ENCODE data around the gene STARD3.
"Not testable (repeated sequence)": the region's sequence is repeated elsewhere in the genome, so short reads cannot be mapped to it uniquely, and the experiment has no call there.

STARD3 gene

DNA sequence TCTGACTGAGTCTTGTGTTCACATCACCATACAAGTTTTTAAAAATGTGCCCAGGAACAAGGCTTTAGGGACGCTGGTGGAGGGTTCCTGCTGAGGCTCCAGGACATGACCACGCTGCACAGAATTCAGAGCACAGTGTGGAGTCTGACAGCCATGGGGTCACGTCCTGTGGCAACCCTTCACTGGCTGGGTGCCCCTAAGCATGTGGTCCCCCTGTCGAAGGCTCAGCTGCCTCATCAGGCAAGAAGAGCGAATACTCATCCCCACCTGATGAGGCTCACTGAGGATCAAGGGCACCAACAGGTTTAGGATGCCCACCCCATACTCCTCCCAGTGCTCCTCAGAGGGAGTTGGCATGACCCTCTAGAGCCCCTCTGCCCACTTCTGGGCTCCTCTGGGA is 37.2 kb downstream of the STARD3 start:
- DNase-seq = no peak

DNA sequence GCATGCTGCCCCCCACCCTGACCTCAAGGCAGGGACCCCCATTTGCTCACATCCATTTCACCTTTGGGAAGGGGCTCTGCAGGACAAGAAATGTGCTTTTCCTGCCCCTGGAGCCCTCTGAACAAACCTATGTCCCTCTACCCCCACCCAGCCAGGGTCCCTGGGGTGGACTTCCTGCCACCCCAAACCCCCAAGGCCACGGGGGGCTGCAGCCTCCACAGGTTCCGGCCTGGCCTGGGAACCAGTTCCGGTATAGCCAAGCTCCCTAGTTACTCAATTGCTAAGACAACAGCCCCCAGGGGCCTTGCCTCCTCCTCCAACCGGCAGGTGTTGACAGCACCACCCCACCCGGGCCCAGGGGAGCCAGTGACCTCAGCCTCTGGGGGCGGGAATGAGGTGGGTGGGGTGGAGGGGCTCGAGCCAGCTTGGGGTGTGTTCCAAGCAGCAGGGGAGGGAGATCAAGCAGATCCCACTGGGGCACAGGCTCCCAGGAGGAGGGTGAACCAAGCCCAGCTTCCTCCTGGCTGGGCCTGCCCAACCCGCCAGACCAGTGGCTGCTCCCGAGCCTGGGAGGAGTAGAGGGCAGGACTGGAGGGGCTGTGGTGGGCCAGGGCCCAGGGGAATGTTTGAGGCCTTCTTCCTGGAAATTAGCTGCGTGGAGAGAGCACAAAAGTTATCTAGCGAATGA is 37.9 kb downstream of the STARD3 start:
- peak; percentile 73 for DNase-seq

DNA sequence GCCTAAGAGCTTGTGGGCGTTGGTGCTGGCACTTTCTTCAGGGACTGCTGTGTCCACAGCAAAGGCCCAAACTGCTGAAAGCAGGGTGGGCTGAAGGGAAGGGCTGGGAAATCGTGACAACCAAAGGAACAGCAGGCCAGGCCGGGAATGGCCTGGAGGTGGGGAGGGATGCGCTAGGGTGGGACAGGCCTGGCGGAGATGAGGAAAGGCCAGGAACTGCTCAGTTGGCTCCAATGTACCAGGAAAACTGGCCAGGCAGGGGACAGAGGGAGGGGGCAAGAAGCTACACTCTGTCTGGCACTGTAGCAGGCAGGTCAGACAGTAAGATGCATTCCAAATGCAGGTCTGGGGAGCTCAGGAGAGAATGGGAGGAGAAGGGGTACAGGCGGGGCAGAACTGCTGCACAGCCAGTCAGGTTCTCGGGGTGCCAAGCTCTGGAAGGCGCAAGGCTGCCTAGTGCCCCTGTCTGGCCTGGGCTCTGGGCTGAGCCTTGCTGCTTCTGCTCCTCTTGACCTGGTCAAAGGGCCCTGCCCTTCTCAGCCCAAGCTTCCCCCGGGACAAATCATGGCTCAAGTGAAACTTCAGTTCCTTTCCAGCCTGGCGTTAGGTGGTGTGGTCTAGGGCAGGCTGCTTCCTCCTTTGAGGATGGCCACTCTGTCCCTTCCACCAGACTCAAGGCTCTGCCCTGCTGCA is 38.6 kb downstream of the STARD3 start:
- no peak for DNase-seq

DNA sequence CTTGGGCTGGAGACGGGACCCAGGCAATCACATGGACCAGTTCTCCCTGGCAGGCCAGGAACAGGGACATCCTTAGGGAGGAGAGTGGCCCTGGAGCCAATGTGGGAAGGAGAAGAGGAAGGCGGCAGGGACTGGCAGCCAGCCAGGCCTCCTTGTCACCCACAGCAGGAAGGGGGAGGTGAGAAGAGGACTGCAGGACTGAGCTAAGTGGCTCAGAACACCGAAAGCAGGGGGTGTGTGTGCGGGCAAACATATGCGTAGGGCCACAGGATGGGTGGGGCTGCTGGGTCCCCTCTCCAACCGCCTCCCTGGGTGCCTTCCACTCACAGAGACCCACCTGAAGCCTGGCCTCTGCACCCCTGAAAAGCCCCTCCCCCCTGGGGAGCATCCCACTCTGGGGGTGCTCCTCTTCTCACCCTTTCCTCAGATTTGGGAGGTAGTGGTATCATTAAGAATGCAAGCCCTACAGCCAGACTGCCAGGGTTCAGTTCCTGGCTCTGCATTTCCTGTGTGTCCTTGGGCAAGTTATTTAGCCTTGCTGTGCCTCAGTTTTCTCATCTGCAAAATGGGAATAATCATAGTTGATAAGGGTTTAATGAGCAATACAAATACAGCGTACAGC is 39.4 kb downstream of the STARD3 start:
- peak; percentile 60 for DNase-seq

DNA sequence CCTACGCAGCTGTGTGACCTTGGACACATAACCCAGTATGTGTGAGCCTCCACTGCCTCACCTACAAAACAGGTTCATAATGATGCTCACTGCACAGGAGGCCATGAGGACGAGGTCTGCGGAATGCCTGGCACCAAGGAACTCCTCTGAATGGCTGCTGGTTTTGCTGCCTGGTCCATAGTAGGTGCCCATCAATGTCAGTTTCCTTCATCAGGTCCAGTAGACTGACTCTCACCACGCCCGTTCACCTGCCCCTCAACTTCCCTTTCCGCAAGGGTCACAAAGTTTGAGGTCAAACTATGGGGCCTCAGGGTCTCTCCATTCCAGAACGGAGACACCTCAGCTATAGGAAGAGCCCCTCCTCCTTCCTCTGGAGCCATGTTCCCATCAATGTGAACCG is 40.1 kb downstream of the STARD3 start:
- no peak for DNase-seq

DNA sequence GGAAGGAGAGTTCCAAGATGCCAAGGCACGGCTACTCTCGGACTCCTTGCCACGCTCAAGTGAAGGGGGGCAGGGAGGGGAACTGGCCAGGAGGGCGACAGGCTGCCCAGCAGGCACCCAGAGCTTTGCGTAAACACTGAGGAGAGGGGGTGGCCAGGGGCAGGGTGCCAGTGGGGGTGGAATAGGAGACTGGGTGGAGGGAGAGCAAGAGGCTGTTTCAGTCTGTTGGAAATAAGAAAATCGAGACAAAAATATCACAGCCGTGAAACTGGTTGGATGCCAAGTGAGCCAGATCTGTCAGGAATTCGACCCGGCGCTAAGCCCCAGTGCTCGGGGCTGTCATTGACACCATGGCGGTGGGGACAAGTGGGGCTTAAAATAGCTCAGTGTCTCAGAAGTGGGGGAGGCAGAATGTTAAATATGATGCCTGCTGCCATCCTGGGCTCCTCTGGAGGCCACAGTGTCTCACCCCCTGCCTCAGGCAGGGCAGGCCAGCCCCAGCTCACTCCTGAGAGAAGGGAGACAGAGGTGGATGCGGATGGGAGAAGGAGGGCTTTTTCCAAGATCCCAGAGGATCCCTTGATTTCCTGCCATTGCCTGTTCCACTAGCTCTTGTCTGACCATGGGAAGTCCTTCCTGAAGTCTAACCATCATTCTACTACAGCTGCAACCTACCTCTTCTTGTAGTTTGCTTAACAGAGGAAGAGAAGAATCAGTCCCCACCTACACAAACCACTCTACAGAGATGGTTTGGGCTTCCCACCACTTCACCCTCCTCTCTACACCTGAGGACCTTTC is 40.8 kb downstream of the STARD3 start:
- DNase-seq = peak; percentile 52

DNA sequence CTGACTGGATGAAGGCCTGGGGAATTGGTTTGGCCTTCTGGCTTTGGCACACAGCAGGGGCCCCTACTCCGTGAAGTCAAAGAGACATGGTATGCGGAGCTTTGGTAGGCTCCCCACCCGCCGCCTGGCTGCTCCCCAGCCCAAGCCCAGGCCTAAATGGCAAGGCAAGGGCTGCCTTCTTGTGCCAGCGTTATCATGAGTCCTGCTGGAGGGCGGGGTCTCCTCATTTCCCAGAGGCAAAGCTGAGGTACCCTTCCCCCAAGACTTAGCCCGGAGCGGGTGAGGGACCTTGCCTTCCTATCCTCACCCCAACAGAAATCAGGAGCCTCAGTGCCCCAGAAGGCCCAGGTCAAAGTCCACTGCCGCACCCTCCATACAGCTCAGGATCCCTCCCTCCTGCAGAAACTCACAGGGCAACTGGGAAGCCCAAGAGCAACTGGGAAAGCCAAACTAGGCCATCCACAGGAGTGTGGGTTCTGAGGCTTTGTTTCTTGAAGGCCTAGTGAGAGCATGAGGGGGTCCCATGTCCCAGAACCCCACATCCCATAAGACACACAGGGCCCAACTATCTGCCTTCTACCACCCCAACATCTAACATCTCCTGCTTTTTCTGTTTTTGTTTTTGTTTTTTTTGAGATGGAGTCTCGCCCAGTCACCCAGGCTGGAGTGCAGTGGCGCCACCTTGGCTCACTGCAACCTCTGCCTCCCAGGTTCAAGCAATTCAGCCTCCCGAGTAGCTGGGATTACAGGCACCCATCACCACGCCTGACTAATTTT is 41.6 kb downstream of the STARD3 start:
- DNase-seq = no peak

DNA sequence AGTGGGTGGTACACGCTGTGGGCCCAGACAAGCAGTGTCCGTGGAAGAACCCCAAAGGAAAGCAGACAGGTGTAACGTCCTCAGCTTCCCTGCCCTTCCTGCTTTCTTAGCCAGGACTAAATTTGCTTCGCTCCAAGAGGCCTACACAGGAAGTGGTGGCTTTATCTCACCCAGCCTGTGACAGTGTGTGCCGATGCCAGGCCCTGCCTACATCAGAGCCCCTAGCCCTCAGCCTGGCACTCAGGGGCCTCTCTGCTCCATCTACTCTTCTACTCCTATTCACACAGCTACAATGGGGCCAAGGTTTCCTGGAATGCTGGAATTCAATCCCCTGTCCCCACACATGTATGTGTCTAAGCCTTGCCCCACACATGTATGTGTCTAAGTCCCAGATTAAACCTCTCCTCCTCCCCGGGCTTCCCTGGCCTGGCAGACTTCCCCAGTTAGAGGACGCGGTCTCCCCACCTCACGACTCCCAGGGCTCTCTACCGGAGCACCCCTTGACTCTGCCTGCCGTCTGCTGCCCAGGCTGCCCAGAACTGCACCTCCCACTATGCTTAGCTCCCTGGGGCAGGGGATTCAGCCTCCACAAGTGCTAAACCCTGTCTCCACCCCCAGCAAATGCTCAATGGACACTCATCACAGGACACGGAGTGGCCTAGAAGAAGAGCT is 42.7 kb downstream of the STARD3 start:
- no peak for DNase-seq

DNA sequence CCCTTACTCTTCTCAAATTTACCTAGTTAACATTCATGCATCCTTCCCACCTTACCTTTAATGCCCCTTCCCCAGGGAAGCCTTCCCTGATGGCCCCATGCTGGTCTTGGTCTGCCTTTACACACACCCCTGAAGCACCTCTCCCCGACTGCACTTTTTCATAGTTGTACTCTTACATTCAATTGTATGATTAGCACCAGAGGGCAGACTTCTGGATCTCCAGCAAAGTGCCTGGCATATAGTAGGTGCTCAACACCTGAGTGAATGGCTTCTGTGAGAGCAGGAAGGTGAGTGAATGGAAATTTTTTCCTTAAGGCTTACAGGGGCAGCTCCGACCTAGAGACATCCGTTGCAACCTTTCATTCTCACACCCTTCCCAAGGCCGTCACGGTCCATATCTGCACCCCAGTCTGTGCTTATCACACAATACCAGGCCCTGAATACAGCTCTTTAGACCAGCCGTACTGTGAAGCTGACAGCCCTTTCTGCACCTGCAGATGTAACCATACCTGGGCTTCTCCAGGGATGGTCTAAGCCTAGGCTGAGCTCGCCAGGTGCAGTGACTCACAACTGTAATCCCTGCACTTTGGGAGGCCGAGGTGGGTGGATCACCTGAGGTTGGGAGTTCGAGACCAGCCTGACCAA is 46.5 kb downstream of the STARD3 start:
- DNase-seq = no peak

DNA sequence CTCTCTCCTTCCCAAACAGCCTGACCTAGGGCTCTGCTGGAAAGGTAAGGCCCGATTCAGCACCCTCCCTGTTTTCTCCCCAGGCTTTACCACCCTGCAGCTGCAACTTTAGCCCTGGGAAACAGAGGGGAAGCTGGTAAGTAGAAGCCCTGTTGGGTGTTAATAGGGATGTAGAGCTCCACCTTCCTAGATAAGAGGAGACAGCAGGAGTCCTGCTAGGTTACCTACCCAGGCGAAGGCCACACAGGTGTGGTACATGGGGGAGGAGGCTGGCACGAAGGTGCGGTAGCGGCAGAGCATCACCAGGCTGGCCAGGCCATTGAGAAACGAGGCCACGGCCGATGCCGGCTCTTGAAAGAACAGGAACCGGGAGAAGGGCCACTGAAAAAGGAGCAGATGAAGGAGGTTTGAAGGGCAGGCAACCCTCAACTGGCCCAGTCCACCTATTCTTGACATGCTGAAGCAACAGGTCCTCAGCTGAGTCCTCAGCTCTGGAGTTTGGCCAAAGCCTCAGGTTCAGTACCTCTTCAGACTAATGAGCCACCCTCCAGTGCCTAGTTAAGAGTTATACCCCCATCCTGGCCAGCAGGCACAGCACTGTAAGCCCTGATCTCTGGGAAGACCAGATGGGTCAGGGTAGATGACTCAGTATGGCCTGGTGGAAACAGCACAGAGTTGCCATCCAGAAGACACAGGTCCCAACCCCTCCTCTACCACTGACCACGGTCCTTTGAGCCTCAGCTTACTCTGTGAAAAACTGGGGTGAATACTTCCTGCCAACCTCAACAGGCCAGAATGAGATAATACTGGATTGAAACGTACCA is 47.6 kb downstream of the STARD3 start:
- DNase-seq = no peak

DNA sequence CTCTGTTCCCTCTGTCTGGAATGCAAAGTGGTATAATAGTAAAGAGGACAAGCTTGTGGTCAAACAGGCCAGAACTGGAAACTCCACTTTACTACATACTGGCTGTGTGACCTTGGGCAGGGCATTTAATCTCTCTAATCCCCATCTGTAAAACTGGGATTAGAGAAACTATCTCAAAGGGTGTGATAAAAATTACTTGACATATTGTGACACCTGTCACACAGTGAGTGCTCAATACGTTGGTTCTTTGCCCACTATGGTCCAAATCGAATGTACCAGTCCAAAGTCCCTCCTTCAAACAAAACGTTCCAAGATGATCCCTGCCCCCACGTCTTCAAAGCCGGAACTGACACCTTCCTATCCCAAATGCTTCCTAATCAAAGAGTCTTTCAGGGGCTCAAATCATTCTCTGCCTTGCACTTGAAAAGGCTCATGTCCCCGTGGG is 50.2 kb downstream of the STARD3 start:
- DNase-seq = no peak

DNA sequence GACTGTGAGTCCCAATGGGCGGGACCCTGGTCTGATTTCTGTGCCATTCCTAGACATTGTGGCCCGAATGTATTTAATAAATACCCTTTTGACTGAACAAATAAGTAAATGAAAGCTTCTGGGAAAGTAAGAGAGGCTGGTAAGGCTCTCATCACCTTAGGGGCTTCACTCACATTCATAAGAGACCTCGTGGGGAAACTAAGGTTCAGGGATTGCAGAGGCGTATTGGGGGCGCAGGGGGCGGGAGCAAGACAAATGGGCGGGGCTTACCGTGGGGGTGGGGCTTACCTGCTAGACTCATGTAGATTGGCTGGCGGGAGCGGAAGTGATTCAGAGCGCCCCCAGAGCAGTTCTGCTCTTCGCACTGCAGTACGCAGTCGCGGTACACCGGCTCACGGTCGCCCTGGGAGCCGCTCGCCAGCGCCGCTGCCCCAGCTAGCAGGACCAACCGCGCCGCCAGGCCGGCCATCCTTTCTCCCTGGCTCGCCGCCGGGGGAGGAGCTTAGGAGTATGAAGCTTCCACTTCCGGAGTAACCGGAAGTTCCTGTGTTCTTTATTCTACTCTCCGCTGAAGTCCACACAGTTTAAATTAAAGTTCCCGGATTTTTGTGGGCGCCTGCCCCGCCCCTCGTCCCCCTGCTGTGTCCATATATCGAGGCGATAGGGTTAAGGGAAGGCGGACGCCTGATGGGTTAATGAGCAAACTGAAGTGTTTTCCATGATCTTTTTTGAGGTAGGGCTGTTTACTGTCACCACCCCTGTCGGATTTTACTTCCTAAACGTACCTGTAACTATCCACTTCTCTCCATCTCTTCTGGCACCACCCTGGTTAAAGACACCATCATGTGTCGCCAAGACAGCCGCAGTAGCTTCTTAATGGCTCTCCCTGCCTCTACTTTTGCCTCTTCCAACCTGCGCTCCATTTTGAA is 50.9 kb downstream of the STARD3 start, which contains the start of gene PGAP3:
TSS of gene PGAP3 (minus strand) at position 512 of the 929 bp plus-strand sequence. CDS start at position 469, 43 bp downstream.
- peak; percentile 97 for DNase-seq

DNA sequence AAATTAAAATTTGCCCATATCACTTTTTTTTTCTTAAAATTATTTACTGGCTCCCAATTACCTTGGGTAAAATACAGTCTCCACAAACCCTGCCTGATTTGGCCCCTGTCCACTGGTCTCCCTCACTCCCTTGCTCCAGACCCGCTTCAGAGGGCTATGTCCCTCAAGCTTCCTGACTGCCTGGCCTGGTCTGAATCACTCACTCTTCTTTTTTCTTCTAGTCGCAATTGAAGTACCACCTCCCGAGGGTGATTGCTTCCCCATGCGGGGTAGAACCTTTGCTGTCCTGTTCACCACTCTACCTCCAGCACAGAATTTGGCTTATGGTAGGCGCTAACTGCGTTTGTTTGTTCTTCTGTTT is 51.5 kb downstream of the STARD3 start:
- DNase-seq = no peak

DNA sequence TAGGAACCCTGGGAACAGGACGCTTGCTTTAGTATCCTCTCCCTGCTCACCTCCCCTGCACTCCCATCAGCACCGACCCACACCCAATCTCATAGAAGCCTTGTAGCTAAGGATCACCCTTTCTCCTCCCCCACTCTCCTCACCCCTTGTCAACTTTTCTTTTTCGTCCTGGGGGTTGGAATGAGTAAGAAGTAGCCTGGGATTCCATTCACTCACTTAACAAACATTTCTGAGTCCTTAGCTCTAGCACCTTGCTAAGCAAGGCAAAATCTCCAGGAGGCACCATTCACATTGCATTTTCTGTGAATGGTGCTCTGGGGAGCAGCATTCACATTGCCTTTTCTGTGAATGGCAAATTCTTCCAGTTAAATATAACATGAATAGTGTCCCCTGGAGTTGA is 52.0 kb downstream of the STARD3 start:
- no peak for DNase-seq

DNA sequence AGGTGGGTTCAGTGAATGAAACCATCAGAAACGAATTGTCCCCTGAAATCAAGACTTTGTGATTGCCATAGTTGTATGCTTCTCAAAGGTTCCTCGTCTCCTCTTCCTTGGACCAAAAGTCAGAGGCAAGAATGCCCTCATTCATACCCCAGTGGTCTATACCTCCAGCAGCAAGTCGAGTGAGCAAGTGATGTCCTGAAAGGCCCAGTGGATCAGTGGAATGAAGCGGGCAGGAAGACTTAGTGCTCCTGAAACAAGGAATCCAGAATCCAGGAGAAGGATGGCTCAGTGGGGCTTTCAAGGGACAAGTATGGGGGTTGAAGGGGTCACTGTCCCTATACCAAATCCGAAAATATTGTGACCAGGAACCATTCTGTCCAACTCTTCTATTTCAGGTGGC is 57.6 kb downstream of the STARD3 start:
- DNase-seq = no peak

DNA sequence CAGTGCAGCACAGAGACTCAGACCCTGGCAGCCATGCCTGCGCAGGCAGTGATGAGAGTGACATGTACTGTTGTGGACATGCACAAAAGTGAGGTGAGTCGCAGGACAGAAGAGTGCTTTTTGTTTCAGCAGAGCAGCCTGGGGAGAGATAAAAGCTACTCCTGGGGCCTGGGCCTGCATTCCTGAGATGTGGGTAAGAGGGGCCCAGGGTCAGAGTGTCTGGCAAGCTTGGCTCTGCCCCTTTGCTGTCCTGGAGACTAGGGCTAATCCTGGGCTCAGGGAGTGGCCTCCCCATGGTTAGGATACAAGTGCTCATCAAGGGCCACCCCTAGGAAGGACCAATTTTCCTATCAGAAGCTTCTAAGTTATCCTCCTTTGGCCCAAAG is 58.1 kb downstream of the STARD3 start:
- DNase-seq = no peak

DNA sequence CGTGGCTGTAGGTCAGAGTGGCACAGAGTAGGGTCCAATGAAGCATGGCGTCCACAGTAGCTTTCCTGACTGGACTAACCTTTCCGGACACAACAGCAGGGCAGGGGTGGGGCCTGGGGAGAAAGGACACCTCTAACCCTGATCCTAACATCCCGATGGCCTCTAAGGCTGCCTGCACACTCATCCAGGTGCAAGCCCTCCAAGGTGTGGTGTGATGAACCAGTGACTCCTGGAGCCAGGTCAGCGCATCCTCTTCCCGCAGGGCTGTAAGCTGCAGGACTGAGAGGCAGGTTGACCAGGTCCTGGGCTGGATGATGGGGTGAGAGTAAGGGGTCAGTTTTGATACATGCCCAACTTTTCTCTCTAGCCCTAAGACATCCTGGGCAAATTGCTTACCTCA is 59.8 kb downstream of the STARD3 start:
- DNase-seq = no peak

DNA sequence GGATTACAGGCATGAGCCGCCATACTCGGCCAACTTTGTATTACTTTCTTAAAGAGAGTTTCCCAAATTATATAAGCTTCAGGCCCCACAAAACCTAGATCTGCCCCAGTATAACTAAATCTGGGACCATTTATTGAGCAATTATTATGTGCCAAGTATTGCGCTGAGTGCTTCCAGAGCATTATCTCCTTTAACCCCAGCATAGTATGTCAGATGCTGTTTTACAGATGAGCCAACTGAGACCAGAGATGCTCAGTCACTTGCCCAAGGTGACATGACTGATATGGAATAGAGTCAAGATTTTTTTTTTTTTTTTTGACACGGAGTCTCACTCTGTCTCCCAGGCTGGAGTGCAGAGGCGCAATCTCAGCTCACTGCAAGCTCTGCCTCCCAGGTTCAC is 61.0 kb downstream of the STARD3 start:
- DNase-seq = no peak

DNA sequence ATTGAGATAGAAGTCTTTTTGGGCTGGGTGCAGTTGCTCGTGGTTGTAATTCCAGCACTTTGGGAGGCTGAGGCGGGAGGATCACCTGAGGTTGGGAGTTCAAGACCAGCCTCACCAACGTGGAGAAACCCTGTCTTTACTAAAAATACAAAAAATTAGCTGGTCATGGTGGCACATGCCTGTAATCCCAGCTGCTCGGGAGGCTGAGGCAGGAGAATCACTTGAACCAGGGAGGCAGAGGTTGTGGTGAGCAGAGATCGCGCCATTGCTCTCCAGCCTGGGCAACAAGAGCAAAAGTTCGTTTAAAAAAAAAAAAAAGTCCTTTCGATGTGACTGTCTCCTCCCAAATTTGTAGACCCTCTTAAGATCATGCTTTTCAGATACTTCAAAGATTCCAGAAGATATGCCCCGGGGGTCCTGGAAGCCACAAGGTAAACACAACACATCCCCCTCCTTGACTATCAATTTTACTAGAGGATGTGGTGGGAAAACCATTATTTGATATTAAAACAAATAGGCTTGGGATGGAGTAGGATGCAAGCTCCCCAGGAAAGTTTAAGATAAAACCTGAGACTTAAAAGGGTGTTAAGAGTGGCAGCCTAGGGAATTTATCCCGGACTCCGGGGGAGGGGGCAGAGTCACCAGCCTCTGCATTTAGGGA is 62.3 kb downstream of the STARD3 start:
- not testable (repeated sequence) for DNase-seq

Data from NCI-H2171 (cell line).